ENCODE results near the gene SUSD4. TPM values are rescaled to one million over a fixed set of nuclear protein-coding genes. Genes with fewer than 3 reads are reported as not detected.
A peak's percentile ranks its signal among the peaks of the same experiment; 100 is the strongest.

Gene SUSD4
- polyA plus RNA-seq, 2 of the 4 experiments (the other 2 are of a cell fraction): 0.61 to 0.85 TPM

DNA sequence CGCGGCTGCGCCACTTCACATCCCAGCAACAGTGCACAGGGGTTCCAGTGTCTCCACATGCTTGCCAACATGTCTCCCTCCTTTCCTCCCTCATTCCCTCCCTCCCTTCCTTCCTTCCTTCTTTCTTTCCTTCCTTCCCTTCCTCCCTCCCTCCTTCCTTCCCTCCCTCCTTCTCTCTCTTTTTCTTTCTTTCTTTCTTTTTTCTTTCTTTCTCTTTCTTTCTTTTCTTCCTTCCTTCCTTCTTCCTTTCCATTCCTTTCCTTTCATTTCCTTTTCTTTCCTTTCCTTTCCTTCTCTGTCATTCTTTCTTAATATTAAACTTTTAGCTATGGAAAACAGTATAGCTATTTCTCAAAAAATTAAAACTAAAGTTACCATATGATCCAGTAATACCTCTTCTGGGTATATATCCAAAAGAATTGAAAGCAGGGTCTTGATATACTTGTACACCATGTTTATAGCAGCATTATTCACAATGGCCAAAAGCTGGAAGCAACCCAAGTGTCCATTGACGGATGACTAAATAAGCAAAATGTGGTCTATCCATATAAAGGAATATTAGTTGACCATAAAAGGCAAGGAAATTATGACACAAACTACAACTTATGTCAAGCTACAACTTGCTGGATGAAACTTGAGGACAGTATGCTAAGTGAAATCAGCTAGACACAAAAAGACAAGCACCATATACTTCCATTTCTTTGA, 165.9 kb downstream of the SUSD4 start (continued):
- no peak for TF ChIP-seq MAX (IDR thresholded peaks at IDR 0.05)
- no peak for TF ChIP-seq CHD4 (IDR thresholded peaks at IDR 0.05; ENCODE audit: borderline replicate concordance)

GRCh38 chr1:223189903-223190724, 173.9 kb downstream of the SUSD4 start:
- DNase-seq (ENCODE audit: low read depth in 1 of 2, low spot score in 1 of 2) (peak in 1 of 2 experiments; percentile 13), FAIRE-seq (no peak), ATAC-seq (peak; percentile 32 to 40; a peak in 1 of 6 replicates)
- Histone ChIP-seq H3K27ac (no peak overlapping the region), H3K9me3 (no peaks in the 10 kb centered on the region), H3K4me1 (0 out of 3 replicates have a peak, but pooled peaks cover 3% of the 10 kb centered on the region), H3K4me3 (no peak overlapping the region), H3K4me2 (no peak overlapping the region)
- POLR2A ChIA-PET: no interaction called here
- no peak for TF ChIP-seq KDM1A (IDR thresholded peaks at IDR 0.05; ENCODE audit: low read depth)
- TF ChIP-seq PHF8 (IDR thresholded peaks at IDR 0.05; ENCODE audit: borderline replicate concordance, low read depth): no peak
- TF ChIP-seq MAX (IDR thresholded peaks at IDR 0.05): no peak
- TF ChIP-seq JUN (IDR thresholded peaks at IDR 0.05): no peak
- no peak for TF ChIP-seq CHD4 (IDR thresholded peaks at IDR 0.05; ENCODE audit: borderline replicate concordance)
- no peak for TF ChIP-seq CBX8 (IDR thresholded peaks at IDR 0.05)
- WGBS (ENCODE audit: missing lambda C conversion rate): 27% methylated on average over 10 of the region's 10 CpGs
- CTCF ChIA-PET: interaction anchor here (1.1 kb wide), 1 partner anchor 56 kb away, joined by 3 read pairs; no protein-coding TSS in a partner anchor

GRCh38 chr1:223189525-223189902, 174.5 kb downstream of the SUSD4 start:
- no peak for DNase-seq (ENCODE audit: low read depth in 1 of 2, low spot score in 1 of 2)
- FAIRE-seq: no peak
- Histone ChIP-seq H3K4me1 (0 out of 3 replicates have a peak, but pooled peaks cover 3% of the 10 kb centered on the region), H3K4me2 (no peak overlapping the region), H3K9me3 (no peaks in the 10 kb centered on the region), H3K4me3 (no peak overlapping the region), H3K27ac (no peak overlapping the region)
- TF ChIP-seq KDM1A (IDR thresholded peaks at IDR 0.05; ENCODE audit: low read depth): no peak
- no peak for TF ChIP-seq ZNF302 (CRISPR knock-in tag; IDR thresholded peaks at IDR 0.05)
- no peak for TF ChIP-seq RFX5 (IDR thresholded peaks at IDR 0.05)
- TF ChIP-seq BCL3 (IDR thresholded peaks at IDR 0.05): no peak
- TF ChIP-seq, protein P1, sequence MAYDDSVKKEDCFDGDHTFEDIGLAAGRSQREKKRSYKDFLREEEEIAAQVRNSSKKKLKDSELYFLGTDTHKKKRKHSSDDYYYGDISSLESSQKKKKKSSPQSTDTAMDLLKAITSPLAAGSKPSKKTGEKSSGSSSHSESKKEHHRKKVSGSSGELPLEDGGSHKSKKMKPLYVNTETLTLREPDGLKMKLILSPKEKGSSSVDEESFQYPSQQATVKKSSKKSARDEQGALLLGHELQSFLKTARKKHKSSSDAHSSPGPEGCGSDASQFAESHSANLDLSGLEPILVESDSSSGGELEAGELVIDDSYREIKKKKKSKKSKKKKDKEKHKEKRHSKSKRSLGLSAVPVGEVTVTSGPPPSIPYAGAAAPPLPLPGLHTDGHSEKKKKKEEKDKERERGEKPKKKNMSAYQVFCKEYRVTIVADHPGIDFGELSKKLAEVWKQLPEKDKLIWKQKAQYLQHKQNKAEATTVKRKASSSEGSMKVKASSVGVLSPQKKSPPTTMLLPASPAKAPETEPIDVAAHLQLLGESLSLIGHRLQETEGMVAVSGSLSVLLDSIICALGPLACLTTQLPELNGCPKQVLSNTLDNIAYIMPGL (CRISPR knock-in tag; IDR thresholded peaks at IDR 0.05; ENCODE audit: borderline replicate concordance): no peak
- no peak for TF ChIP-seq REST (IDR thresholded peaks at IDR 0.05)
- TF ChIP-seq ZC3H11A (IDR thresholded peaks at IDR 0.05): no peak
- TF ChIP-seq CTCF (IDR thresholded peaks at IDR 0.05): no peak
- no peak for TF ChIP-seq NFE2L2 (conservative IDR thresholded peaks at IDR 0.05; ENCODE audit: low read length)
- TF ChIP-seq EP300 (IDR thresholded peaks at IDR 0.05): no peak
- no peak for TF ChIP-seq JUNB (IDR thresholded peaks at IDR 0.05)
- TF ChIP-seq CEBPB (IDR thresholded peaks at IDR 0.05): no peak
- POLR2A ChIA-PET: no interaction called here
- WGBS (ENCODE audit: missing lambda C conversion rate): 33% methylated on average over 2 of the region's 4 CpGs
- no peak for ATAC-seq
- CTCF ChIA-PET: interaction anchor here (0.8 to 1.1 kb wide), 2 partner anchors 56 to 494 kb away, joined by 3 read pairs; no protein-coding TSS in a partner anchor

All from A549 (cell line).